DOHH2 (cell line): ENCODE measurements around the gene EIF2S2.

Experiments
- H3F3A ChIP-seq: fragments of 200-600 bp; sonication (generic), shearing (Covaris generic); 2 replicates; pipeline ENCODE4 v1.6.0; 2016; ENCODE audit warnings: antibody characterized with exemption, mild to moderate bottlenecking; ENCODE audit not compliant: control insufficient read depth, insufficient read depth
- H3K27ac ChIP-seq: fragments of 200-600 bp; sonication (generic); 2 replicates; pipeline ENCODE4 v1.5.1; 2014; ENCODE audit warnings: low read depth, mild to moderate bottlenecking, low read length, moderate library complexity
- H3K27me3 ChIP-seq: fragments of 200-600 bp; sonication (generic); 2 replicates; pipeline ENCODE4 v1.6.1; 2014; ENCODE audit warnings: mild to moderate bottlenecking, low read length, mixed read lengths; ENCODE audit not compliant: control insufficient read depth
- H3K36me3 ChIP-seq: fragments of 200-600 bp; sonication (generic); 2 replicates; pipeline ENCODE4 v1.6.1; 2014; ENCODE audit warnings: mild to moderate bottlenecking, low read length, moderate library complexity, mixed read lengths; ENCODE audit not compliant: control insufficient read depth
- H3K4me1 ChIP-seq: fragments of 200-600 bp; sonication (generic); 2 replicates; pipeline ENCODE4 v1.6.1; 2014; ENCODE audit warnings: mild to moderate bottlenecking, low read length, mixed read lengths; ENCODE audit not compliant: control insufficient read depth
- H3K4me2 ChIP-seq: fragments of 200-600 bp; sonication (generic); 2 replicates; pipeline ENCODE4 v1.6.0; 2014; ENCODE audit warnings: mild to moderate bottlenecking, low read length, moderate library complexity
- H3K4me3 ChIP-seq: fragments of 200-600 bp; sonication (generic); 2 replicates; pipeline ENCODE4 v1.5.1; 2014; ENCODE audit warnings: mild to moderate bottlenecking, low read length, mixed read lengths
- H3K79me2 ChIP-seq: fragments of 200-600 bp; sonication (generic); 2 replicates; pipeline ENCODE4 v1.6.1; 2014; ENCODE audit warnings: mild to moderate bottlenecking, low read length, mixed read lengths; ENCODE audit not compliant: control insufficient read depth
- H3K9me2 ChIP-seq: fragments of 200-600 bp; sonication (generic); replicated peaks from 2 replicates; pipeline ENCODE4 v1.6.1; 2014; ENCODE audit warnings: mild to moderate bottlenecking, low read length, mixed read lengths; ENCODE audit not compliant: control insufficient read depth
- H3K9me3 ChIP-seq: fragments of 200-600 bp; sonication (generic); 2 replicates; pipeline ENCODE4 v1.6.1; 2014; ENCODE audit warnings: antibody characterized with exemption, low read length, mixed read lengths; ENCODE audit not compliant: control insufficient read depth, insufficient read depth
- H4K20me1 ChIP-seq: fragments of 200-600 bp; sonication (generic); 2 replicates; pipeline ENCODE4 v1.6.0; 2014; ENCODE audit warnings: low read depth, mild to moderate bottlenecking, antibody characterized with exemption, low read length, moderate library complexity; ENCODE audit not compliant: control insufficient read depth, insufficient read depth
- CTCF ChIP-seq: fragments of 200-600 bp; sonication (generic); IDR thresholded peaks from one replicate; pipeline ENCODE4 v1.5.1; 2014; ENCODE audit warnings: antibody characterized with exemption, mild to moderate bottlenecking, low read depth, low read length; ENCODE audit not compliant: poor library complexity, severe bottlenecking
- EZH2phosphoT487 ChIP-seq: fragments of 200-600 bp; sonication (generic); IDR thresholded peaks from 2 replicates; pipeline ENCODE4 v1.6.1; 2017; ENCODE audit warnings: borderline replicate concordance, mild to moderate bottlenecking, antibody characterized with exemption, low read length, moderate library complexity, mixed read lengths

Gene EIF2S2

GRCh38 chr20:34064286-34064685 lies 47.8 kb downstream of the EIF2S2 start:
- H4K20me1 ChIP-seq = peaks cover 32% of the 10 kb centered on the region
- TF ChIP-seq CTCF (no peak), EZH2phosphoT487 (no peak)
- no peak overlapping the region for H3K4me2 ChIP-seq
- peaks cover 53% of the 10 kb centered on the region for H3K79me2 ChIP-seq
- peaks cover 3% of the 10 kb centered on the region; the same call in 1 of the 2 replicates for H3K4me1 ChIP-seq
- H3K36me3 ChIP-seq = peaks cover 25% of the 10 kb centered on the region
- no peak overlapping the region for H3K4me3 ChIP-seq
- no peaks in the 10 kb centered on the region for H3K9me2 ChIP-seq
- H3K9me3 ChIP-seq = no peaks in the 10 kb centered on the region
- no peaks in the 10 kb centered on the region for H3F3A ChIP-seq
- H3K27me3 ChIP-seq = no peaks in the 10 kb centered on the region
- H3K27ac ChIP-seq = no peak overlapping the region

DNA sequence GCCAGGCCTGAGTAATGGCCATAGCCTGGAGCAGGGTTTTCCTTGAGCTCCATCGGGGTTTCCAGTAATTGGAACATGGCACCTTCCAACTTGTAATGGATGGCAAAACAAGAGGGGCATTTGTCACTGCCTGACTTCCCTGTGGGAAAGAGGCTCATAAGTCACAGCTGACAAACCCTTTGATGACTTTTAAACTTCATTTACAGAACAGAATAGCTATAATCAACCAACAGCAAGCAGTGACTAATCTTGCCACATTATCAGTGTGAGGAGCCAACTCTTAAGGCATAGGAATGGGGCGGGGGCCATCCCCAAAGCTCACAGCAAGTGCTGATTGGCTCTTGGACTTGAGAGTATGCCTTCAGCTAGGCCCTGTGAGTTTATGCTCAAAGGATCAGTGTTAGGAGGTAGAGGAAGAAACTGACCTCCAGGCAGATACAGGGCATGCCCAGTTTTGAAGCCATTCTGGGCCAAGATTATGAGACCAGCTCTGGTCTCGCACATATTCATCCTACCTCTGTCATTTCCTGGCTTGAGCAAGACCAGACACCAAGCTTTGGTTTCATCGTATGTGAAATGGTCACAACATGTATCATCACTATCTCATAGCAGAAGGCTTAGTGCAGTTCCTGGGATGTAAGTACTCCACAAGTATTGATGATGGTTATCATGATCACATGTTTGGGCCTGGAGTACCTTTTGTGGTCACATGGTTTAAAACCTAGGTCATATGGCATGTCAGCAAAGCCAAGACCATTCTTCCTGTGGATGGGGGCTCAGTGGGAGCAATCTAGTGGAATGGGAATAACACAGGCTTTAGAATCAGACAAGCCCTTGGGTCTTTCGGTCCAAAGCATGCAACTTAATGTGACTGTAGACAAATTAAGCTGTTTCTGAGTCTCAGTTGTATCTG lies 49.2 kb downstream of the EIF2S2 start:
- Histone ChIP-seq H3K27me3 (no peaks in the 10 kb centered on the region), H4K20me1 (peaks cover 36% of the 10 kb centered on the region), H3K79me2 (peaks cover 65% of the 10 kb centered on the region), H3K9me3 (no peaks in the 10 kb centered on the region), H3K36me3 (peaks cover 25% of the 10 kb centered on the region), H3K9me2 (no peaks in the 10 kb centered on the region), H3F3A (no peaks in the 10 kb centered on the region), H3K4me2 (no peak overlapping the region), H3K4me1 (peaks cover 14% of the 10 kb centered on the region), H3K4me3 (no peak overlapping the region), H3K27ac (no peak overlapping the region)
- TF ChIP-seq CTCF (no peak), EZH2phosphoT487 (no peak)

DNA sequence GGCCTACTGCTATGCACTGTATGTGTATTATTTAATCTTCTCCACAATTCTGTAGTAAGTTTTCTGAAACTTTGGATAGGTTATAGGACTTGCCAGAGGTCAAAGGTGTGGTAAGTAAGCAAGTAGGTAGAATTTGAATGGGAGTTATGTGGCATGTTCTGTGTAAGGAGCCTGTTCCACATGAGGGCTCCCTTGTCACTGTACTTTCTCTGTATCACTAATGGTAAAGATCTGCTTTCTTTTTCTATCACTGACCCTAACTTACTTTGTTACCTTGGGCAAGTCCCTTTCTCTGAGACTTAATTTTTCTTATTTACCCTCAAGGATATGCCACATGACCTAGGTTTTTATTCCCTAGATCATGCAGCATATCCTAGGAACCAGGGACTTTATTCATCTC lies 50.3 kb downstream of the EIF2S2 start:
- Histone ChIP-seq H3K9me2 (no peaks in the 10 kb centered on the region), H3K4me2 (no peak overlapping the region), H3K4me3 (no peak overlapping the region), H3K9me3 (no peaks in the 10 kb centered on the region), H3F3A (no peaks in the 10 kb centered on the region), H4K20me1 (peaks cover 36% of the 10 kb centered on the region), H3K27ac (no peak overlapping the region), H3K36me3 (peaks cover 25% of the 10 kb centered on the region), H3K79me2 (peaks cover 70% of the 10 kb centered on the region), H3K4me1 (peaks cover 19% of the 10 kb centered on the region), H3K27me3 (no peaks in the 10 kb centered on the region)
- TF ChIP-seq EZH2phosphoT487 (no peak), CTCF (no peak)
